OCI-LY7 (cell line): ENCODE measurements around the gene APBB2. TPM values are rescaled to one million over a fixed set of nuclear protein-coding genes. Genes with fewer than 3 reads are reported as not detected.
A peak's percentile ranks its signal among the peaks of the same experiment; 100 is the strongest.

Experiments
- BruUV-seq: library from RNA; stranded (reverse); fragments of 400-500 nt; replicated peaks from 2 replicates; lab custom pipeline; 2021; lab: Mats Ljungman, UMichigan
- CTCF ChIA-PET: fragments of 300-600 bp; sonication (Branson Sonifier 250); formaldehyde crosslinking; loops from one replicate; lab custom pipeline; 2022; ENCODE audit warnings: antibody characterized with exemption; ENCODE audit not compliant: unreplicated experiment; lab: Charles Lee
- POLR2A ChIA-PET: fragments of 300-600 bp; sonication (Branson Sonifier 250); formaldehyde crosslinking; loops from one replicate; lab custom pipeline; 2022; ENCODE audit warnings: antibody characterized with exemption; lab: Charles Lee
- DNase-seq: peaks from one replicate; pipeline ENCODE4 v3.0.0-alpha.2; 2015; ENCODE audit warnings: low spot score
- H2AFZ ChIP-seq: fragments of 200-600 bp; sonication (generic), shearing (Covaris generic); 2 replicates; pipeline ENCODE4 v1.6.1; 2014; ENCODE audit warnings: mild to moderate bottlenecking, antibody characterized with exemption, low read length, moderate library complexity
- H3K27ac ChIP-seq: fragments of 200-600 bp; sonication (generic); 2 replicates; pipeline ENCODE4 v1.5.1; 2014; ENCODE audit warnings: mixed run types, low read depth, mild to moderate bottlenecking, moderate library complexity, low read length, inconsistent platforms; ENCODE audit not compliant: poor library complexity, severe bottlenecking
- H3K36me3 ChIP-seq: fragments of 200-600 bp; sonication (generic); 2 replicates; pipeline ENCODE4 v1.6.1; 2014; ENCODE audit warnings: mild to moderate bottlenecking, antibody characterized with exemption, low read length, moderate library complexity, mixed read lengths; ENCODE audit not compliant: insufficient read depth
- H3K4me1 ChIP-seq: fragments of 200-600 bp; sonication (generic); 2 replicates; pipeline ENCODE4 v1.5.1; 2014; ENCODE audit warnings: mild to moderate bottlenecking, low read length; ENCODE audit not compliant: insufficient read depth, poor library complexity, severe bottlenecking
- H3K4me2 ChIP-seq: fragments of 200-600 bp; sonication (generic); 2 replicates; pipeline ENCODE4 v1.6.1; 2014; ENCODE audit warnings: mild to moderate bottlenecking, low read length
- H3K4me3 ChIP-seq: fragments of 200-600 bp; sonication (generic); 2 replicates; pipeline ENCODE4 v1.5.1; 2014; ENCODE audit warnings: mild to moderate bottlenecking, low read depth, low read length; ENCODE audit not compliant: poor library complexity, severe bottlenecking
- H3K79me2 ChIP-seq: fragments of 200-600 bp; sonication (generic); 2 replicates; pipeline ENCODE4 v1.6.1; 2016; ENCODE audit warnings: low read depth, mild to moderate bottlenecking, low read length, moderate library complexity, mixed read lengths; ENCODE audit not compliant: insufficient read depth
- H3K9me2 ChIP-seq: fragments of 200-600 bp; sonication (generic); 2 replicates; pipeline ENCODE4 v1.6.1; 2016; ENCODE audit warnings: mild to moderate bottlenecking, low read length, mixed read lengths; ENCODE audit not compliant: insufficient read depth
- H3K9me3 ChIP-seq: fragments of 200-600 bp; sonication (generic); 2 replicates; pipeline ENCODE4 v1.6.1; 2014; ENCODE audit warnings: mild to moderate bottlenecking, mixed run types, low read length, mixed read lengths
- H4K20me1 ChIP-seq: fragments of 200-600 bp; sonication (generic); 2 replicates; pipeline ENCODE4 v1.6.1; 2014; ENCODE audit warnings: mild to moderate bottlenecking, antibody characterized with exemption, low read length, moderate library complexity, mixed read lengths; ENCODE audit not compliant: insufficient read depth
- EZH2phosphoT487 ChIP-seq: fragments of 200-600 bp; sonication (generic); IDR thresholded peaks from 2 replicates; pipeline ENCODE4 v1.6.1; 2018; ENCODE audit warnings: low read depth, borderline replicate concordance, mild to moderate bottlenecking, mixed run types, antibody characterized with exemption, low read length, moderate library complexity, mixed read lengths
- intact Hi-C: fragments of 100-400 bp; cut with micrococcal nuclease; formaldehyde crosslinking; loops from one replicate; pipeline ENCODE4 v1.10.0; 2022; ENCODE audit not compliant: unreplicated experiment
- total RNA-seq, 2 experiments: library from RNA; depleted of rRNA in 1 of 2; stranded (reverse); fragments of >200 nt in 1 of 2; shearing (Covaris generic) in 1 of 2; gene quantifications; 2 replicates each; pipeline ENCODE4 v1.2.3, GENCODE V29; 2014 to 2022
- TF ChIP-seq, protein P1 (sequence below): fragments of 200-600 bp; sonication (generic); conservative IDR thresholded peaks from 2 replicates; pipeline ENCODE4 v1.5.1; 2014; ENCODE audit warnings: mild to moderate bottlenecking, antibody characterized with exemption, low read length, moderate library complexity, mixed read lengths

APBB2 gene
- total RNA-seq, 2 experiments from 2014 or later, result 66.4 to 88.5 TPM

DNA sequence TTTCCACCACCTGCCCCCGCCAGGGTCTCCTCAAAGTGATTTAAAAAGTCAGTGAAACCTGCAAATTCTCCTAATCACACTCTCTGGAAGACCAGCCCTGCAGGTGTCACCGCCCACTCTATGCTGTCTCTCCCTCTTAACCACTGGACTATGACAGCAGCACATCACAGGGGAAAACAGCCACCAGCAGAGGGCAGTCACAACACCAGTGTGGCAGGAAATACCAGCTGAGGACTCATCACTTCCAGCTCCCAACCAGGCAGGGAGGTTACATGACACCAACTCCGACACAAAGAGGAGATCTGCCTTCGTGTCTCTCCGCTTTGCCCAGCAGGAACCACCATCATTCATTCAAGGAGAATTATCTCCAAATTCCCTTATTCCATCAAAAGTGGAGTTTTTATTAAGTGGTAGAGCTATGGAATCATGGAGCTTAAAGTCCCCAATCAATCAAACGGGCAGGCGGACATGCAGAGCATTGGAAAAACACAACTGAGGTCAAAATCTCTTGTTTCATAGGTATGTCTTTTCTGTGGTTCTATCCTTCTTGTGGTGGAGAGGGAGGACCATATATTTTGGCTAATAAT is 373.3 kb downstream of the APBB2 start:
- CTCF ChIA-PET, result interaction anchor here (0.6 to 1.0 kb wide), 3 partner anchors 16 to 56 kb away, joined by 3 to 4 read pairs (median 3); no protein-coding TSS in a partner anchor
- no peaks in the 10 kb centered on the region for H3K79me2 ChIP-seq

DNA sequence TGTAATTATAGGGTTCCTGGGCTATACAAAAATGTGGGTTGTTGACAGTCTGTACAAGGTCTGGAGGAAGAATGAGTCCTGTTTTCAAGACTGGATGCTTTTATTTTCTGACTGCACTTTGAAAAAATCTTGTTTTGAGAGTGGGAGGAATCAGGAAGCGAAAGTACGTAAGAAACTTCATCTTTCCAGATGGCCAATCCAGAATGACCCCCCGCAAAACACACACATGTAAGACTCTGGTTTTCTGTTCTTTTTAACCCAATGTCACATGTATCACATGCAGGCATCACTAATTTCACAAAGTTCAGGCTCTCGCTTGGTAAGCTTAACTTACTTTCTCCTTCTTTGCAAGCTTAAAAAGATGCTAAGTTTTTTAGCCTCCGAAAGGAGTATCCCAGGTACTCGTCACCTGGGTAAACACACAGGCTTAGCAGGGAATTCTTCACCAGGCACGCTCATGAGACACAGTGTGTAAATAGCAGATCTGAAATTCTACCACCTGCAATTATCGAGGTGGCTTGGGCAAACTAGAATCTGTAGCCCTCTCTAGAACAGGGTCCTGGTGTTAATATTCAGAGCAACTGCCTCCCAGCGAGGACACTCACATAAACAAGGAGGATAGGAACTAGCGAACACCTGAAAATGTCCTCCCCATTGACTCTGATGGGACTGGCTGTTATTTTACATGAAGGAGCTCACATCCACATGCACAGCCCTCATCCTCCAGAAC is 373.9 kb downstream of the APBB2 start:
- Histone ChIP-seq H4K20me1 (no peaks in the 10 kb centered on the region), H3K9me2 (no peaks in the 10 kb centered on the region), H3K9me3 (no peaks in the 10 kb centered on the region), H3K27ac (no peak overlapping the region), H3K4me3 (no peak overlapping the region), H3K36me3 (no peaks in the 10 kb centered on the region), H2AFZ (no peak overlapping the region), H3K4me1 (peaks cover 12% of the 10 kb centered on the region), H3K4me2 (peak overlapping the region; percentile 6; the same call in 1 of the 2 replicates), H3K79me2 (no peaks in the 10 kb centered on the region)
- intact Hi-C loops, result loop anchor here (5.0 kb wide), 2 partner anchors 57 to 103 kb away; no protein-coding TSS in a partner anchor
- BruUV-seq, result no TSS peak
- POLR2A ChIA-PET, result interaction anchor here (0.7 to 1.0 kb wide), 4 partner anchors 9 to 25 kb away, joined by 3 read pairs; no protein-coding TSS in a partner anchor
- no peak for TF ChIP-seq EZH2phosphoT487
- TF ChIP-seq, protein P1, sequence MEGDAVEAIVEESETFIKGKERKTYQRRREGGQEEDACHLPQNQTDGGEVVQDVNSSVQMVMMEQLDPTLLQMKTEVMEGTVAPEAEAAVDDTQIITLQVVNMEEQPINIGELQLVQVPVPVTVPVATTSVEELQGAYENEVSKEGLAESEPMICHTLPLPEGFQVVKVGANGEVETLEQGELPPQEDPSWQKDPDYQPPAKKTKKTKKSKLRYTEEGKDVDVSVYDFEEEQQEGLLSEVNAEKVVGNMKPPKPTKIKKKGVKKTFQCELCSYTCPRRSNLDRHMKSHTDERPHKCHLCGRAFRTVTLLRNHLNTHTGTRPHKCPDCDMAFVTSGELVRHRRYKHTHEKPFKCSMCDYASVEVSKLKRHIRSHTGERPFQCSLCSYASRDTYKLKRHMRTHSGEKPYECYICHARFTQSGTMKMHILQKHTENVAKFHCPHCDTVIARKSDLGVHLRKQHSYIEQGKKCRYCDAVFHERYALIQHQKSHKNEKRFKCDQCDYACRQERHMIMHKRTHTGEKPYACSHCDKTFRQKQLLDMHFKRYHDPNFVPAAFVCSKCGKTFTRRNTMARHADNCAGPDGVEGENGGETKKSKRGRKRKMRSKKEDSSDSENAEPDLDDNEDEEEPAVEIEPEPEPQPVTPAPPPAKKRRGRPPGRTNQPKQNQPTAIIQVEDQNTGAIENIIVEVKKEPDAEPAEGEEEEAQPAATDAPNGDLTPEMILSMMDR, result no peak
- DNase-seq, result no peak
- CTCF ChIA-PET, result interaction anchor here (0.6 to 1.0 kb wide), 3 partner anchors 10 to 57 kb away, joined by 3 to 4 read pairs (median 4); no protein-coding TSS in a partner anchor

More for the DNA sequence above, 373.3 kb downstream of the APBB2 start:
- Histone ChIP-seq H2AFZ (no peak overlapping the region), H3K36me3 (no peaks in the 10 kb centered on the region), H3K4me1 (peaks cover 12% of the 10 kb centered on the region), H3K4me3 (no peak overlapping the region), H3K9me3 (no peaks in the 10 kb centered on the region), H3K4me2 (peak overlapping the region; percentile 6; the same call in 1 of the 2 replicates), H4K20me1 (no peaks in the 10 kb centered on the region), H3K9me2 (no peaks in the 10 kb centered on the region), H3K27ac (no peak overlapping the region)
- intact Hi-C loops, result loop anchor here (5.0 kb wide), 2 partner anchors 56 to 104 kb away; no protein-coding TSS in a partner anchor
- no TSS peak for BruUV-seq
- POLR2A ChIA-PET, result interaction anchor here (0.6 to 1.0 kb wide), 4 partner anchors 9 to 51 kb away, joined by 3 to 7 read pairs (median 3); no protein-coding TSS in a partner anchor
- DNase-seq, result peak; percentile 79
- TF ChIP-seq, protein P1, result peak; percentile 93
- TF ChIP-seq EZH2phosphoT487, result no peak
